Umbilical cord (tissue), 2 donors: ENCODE measurements around the gene LTBP4. TPM values are rescaled to one million over a fixed set of nuclear protein-coding genes. Genes with fewer than 3 reads are reported as not detected.
"Not testable (repeated sequence)": the region's sequence is repeated elsewhere in the genome, so short reads cannot be mapped to it uniquely, and the experiment has no call there.

ENCODE experiments used
- DNase-seq: peaks from one replicate; pipeline ENCODE4 v3.0.0-alpha.2; 2015; ENCODE audit warnings: low spot score
- total RNA-seq: library from RNA; depleted of rRNA; stranded (reverse); fragments of >200 nt; gene quantifications from one replicate; pipeline ENCODE4 v1.2.3, GENCODE V29; 2014; ENCODE audit warnings: low replicate concordance; ENCODE audit not compliant: insufficient read depth

LTBP4 gene
- total RNA-seq, 1 donor from 2014 or later: 92.7 TPM

DNA sequence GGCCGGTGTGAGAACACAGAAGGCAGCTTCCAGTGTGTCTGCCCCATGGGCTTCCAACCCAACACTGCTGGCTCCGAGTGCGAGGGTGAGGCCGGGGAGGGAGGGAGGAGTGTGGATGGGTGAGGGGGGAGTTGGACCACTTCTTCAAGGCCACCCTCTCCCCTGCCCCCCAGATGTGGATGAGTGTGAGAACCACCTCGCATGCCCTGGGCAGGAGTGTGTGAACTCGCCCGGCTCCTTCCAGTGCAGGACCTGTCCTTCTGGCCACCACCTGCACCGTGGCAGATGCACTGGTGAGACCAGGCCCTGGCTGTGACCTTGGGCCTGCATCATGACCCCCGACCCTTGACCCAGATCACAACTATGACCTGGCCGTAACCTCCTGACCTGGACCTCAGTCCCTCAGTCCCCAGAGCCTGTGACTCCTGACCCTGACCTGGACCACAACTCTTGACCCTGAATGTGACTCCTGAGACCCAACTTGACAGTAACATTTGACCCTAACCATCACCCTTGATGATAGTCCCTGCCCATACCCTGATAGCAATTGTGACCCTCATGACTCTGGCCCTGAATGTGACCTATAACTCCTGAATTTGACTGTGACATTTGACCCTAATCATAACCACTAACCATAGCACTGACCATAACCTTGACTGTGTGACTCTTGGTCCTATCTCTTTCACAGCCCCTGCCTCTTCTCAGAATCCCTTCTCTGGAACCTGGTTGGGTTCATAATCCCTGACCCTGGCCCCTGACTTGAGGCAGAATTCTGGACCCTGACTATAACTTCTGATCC, 10.9 kb downstream of the LTBP4 start:
- no peak for DNase-seq

DNA sequence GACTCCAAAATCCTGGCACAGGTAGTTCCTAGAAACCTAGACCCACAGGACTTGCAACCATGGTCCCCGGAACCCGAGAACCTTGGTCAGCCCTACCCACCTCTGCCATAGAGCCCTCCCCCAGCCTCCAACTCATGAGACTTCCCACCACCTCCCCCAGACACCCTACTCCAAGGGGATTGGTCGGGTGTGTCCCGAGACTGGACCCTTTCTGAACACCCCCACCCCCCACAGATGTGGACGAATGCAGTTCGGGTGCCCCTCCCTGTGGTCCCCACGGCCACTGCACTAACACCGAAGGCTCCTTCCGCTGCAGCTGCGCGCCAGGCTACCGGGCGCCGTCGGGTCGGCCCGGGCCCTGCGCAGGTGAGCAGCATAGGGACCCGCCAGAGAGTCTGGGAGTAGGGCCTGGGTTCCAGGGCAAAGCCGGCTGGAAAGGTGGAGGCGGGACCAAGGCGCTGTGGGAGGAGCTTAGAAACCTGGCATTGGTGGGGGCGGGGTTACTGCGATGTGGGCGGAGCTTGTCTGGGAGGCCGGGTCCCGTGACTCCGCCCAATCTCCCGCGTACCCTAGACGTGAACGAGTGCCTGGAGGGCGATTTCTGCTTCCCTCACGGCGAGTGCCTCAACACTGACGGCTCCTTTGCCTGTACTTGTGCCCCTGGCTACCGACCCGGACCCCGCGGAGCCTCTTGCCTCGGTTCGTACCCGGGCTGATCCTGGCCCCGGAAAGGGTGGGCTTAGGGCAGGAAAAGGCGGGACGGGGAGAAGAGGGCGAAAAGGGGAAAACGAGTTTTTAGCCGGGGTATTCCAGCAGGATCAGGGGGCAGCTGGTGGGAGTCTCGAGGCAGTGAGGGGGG, 11.9 kb downstream of the LTBP4 start:
- peak; percentile 59 for DNase-seq

DNA sequence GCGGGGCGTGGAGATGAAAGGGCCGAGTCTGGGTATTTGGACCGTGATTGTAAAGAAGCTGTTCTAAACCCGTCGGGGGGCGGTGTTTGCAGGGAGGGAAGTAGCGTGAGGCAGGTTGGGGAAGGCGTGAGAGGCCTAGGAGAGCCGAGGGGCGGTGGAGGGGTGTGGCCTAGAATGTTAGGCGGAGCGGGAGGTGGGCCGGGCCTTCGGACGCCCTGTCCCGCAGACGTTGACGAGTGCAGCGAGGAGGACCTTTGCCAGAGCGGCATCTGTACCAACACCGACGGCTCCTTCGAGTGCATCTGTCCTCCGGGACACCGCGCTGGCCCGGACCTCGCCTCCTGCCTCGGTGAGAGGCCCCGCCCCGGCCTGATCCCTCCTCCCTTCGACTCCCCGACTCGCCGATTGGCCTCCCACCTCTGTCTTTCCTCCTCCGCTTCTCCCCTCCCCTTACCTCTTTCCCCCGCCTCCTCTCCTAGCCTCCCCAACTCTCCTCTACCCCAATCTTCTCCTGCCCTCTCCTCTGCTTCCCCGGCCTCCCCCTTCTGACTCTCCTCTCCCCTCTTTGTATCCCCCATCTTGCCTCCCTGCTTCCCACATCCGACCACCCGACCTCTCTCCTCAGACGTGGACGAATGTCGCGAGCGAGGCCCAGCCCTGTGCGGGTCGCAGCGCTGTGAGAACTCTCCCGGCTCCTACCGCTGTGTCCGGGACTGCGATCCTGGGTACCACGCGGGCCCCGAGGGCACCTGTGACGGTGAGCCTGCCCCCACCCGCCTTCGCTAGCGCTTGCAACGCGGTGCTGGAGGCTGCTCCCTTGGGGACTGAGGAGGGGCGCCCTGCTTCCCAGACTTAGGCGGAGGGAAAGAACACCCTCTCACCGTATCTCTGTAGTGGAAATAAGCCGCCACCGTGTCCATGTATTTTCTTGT, 12.8 kb downstream of the LTBP4 start:
- peak; percentile 93 for DNase-seq

DNA sequence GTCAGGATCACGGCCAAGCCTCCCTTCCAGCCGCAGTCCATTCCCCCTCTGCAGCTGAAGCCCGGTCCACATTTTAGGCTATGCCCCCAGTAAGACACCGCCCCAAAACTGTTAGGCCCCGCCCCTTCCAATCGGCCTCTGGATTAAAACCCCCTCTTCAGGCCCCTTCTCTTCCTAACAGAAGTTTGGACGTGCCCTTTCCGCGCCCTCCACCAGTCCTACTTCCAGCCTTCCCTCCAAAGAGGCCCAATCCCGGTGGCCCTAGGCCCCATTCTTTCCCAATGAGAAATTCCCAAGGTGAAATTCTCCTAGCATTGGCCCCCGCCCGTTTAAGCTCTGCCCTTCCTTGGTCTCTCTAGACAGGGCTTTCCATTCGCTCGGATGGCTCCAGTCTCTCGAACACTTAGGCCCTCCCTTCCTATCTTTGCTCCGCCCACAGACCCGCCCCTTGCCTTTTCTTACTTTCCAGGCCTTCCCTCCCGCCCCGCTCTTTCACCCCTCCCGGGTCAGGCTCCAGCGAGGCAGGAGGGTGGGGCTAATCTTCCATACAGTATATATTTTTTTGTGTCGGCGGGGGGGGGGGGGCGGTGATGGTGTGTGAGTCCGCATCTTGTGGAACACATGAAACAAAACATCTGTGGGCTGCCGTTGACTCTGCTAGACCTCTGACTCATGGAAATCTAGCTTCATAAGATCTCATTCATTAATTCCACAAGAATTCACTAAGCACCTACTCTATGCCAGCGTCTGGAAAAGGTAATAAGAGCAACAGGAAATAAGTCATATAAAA, 13.6 kb downstream of the LTBP4 start:
- DNase-seq: peak; percentile 98

DNA sequence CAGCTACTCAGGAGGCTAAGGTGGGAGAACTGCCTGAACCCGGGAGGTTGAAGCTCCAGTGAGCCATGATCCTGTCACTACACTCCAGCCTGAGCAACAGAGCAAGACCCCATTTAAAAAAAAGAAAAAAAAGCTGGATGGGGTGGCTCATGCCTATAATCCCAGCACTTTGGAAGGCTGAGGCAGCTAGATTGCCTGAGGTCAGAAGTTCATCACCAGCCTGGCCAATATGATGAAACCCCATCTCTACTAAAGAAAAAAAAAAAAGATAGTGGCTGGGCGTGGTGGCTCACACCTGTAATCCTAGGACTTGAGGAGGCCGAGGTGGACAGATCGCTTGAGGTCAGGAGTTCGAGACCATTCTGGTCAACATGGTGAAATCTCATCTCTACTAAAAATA, 15.0 kb downstream of the LTBP4 start:
- DNase-seq: no peak

DNA sequence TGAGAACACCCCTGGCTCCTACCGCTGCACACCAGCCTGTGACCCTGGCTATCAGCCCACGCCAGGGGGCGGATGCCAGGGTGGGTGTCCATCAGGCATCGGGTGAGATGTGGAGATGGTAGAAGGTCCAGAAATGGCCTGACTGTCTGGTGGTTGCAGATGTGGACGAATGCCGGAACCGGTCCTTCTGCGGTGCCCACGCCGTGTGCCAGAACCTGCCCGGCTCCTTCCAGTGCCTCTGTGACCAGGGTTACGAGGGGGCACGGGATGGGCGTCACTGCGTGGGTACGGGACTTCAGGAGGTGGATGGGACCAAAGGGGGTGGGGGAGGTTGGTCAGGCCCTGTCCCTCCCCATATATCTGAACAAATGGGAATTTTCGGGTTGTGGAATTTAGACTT, 15.8 kb downstream of the LTBP4 start:
- no peak for DNase-seq

DNA sequence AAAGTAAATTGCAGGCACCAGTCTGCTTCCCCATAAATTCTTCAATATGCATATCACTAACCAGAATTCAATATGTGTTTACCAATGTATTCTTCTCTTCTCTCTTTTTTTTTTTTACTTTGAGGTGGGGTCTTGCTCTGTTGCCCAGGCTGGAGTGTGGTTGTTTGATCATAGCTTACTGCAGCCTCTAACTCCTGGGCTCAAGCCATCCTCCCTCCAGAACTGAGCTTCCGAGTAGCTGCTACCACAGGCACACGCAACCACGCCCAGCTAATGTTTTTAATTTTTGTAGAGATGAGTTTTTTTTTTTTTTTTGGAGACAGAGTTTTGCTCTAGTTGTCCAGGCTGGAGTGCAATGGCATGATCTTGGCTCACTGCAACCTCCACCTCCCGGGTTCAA, 16.8 kb downstream of the LTBP4 start:
- no peak for DNase-seq

DNA sequence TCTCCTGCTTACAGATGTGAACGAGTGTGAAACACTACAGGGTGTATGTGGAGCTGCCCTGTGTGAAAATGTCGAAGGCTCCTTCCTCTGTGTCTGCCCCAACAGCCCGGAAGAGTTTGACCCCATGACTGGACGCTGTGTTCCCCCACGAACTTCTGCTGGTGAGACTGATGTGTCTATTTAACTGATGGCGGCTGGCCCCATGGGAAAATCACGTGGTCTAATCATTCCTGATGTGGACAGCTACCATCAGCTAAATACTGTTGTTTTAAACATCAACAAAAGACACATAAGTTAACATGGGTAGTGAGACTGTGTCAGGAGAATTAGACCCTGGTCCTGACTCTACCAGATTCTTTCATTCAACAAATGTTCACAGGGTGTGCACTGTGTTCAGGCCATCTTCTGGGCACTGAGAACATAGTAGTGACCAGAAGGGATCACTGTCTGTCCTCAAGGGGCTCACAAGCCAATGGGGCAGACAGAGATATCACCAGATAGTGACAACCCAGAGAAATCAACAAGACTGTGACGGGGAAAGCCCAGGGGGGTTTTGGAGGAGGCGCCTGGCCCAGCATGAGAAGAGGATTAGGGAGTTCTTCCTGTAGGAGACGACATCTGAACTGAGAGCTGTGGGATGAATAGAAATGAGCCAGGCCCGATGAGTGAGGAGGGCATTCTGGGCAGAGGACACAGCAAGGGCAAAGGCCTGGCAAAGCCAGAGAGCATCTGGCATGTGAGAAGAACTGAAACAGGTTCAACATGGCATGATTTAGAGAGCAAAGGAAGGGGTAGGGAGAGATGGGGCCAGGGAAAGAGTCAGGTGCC, 18.4 kb downstream of the LTBP4 start:
- no peak for DNase-seq

DNA sequence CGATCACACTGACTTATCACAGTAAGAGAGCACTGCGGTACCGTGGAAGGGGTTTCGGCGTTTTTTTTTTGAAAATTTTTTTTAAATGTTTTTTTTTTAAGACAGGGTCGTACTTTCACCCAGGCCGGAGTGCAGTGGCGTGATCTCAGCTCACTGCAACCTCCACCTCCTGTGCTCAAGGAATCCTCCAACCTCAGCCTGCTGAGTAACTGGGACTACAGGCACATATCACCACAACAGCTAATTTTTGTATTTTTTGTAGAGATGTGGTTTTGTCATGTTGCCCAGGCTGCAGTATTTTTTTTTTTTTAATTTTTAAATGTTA, 19.0 kb downstream of the LTBP4 start:
- DNase-seq: no peak

DNA sequence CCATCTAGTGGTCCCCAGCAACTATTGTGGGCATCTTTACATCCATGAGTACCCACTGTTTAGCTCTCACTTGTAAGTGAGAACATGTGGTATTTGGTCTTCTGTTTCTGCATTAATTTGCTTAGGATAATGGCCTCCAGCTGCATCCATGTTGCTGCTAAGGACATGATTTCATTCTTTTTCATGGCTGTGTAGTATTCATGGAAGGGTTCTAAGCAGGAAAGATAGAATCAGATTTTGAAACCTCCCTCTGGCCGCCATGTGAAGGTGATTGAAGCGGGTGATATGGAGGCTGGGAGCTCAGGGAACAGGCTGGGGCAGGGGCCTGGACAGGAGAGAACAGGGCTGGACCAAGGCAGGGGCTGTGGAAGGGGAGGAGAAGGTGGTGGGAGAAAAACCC, 20.1 kb downstream of the LTBP4 start:
- DNase-seq: no peak

DNA sequence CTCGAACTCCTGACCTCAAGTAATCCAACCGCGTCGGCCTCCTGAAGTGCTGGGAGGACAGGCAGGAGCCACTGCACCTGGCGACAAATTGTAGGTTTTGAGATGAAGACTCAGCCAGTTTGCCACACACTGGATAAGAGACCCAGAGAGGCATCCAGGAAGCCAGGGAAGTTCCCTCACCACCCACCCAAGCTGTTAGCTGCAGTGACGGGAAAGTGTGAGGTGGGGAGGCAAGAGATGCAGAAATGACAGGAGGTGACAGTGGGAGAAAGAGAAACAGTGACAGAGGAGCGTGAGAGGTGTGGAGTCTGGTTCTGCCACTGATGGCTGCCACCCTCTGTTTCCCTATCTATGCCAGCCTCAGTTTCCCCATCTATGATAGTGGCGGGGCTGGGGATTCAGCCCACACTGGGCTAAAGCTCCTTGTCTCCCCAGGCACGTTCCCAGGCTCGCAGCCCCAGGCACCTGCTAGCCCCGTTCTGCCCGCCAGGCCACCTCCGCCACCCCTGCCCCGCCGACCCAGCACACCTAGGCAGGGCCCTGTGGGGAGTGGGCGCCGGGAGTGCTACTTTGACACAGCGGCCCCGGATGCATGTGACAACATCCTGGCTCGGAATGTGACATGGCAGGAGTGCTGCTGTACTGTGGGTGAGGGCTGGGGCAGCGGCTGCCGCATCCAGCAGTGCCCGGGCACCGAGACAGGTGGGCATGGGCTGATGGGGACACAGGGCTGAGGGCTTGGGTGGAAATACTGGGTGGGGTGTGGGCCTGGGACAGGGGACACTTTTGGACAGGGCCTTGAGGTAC, 21.0 kb downstream of the LTBP4 start:
- DNase-seq: no peak

DNA sequence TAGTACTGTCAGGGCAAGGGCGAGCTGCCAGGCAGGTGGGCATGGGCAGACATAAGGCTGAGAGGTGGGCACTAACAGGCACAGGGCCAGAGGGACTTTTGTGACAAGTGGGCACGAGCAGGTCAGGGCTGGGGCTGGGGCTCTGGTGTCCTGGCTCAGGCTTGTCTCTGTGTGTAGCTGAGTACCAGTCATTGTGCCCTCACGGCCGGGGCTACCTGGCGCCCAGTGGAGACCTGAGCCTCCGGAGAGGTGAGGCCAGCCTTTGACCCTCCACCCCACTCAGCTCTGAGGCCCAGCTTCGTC, 21.6 kb downstream of the LTBP4 start:
- DNase-seq: no peak

DNA sequence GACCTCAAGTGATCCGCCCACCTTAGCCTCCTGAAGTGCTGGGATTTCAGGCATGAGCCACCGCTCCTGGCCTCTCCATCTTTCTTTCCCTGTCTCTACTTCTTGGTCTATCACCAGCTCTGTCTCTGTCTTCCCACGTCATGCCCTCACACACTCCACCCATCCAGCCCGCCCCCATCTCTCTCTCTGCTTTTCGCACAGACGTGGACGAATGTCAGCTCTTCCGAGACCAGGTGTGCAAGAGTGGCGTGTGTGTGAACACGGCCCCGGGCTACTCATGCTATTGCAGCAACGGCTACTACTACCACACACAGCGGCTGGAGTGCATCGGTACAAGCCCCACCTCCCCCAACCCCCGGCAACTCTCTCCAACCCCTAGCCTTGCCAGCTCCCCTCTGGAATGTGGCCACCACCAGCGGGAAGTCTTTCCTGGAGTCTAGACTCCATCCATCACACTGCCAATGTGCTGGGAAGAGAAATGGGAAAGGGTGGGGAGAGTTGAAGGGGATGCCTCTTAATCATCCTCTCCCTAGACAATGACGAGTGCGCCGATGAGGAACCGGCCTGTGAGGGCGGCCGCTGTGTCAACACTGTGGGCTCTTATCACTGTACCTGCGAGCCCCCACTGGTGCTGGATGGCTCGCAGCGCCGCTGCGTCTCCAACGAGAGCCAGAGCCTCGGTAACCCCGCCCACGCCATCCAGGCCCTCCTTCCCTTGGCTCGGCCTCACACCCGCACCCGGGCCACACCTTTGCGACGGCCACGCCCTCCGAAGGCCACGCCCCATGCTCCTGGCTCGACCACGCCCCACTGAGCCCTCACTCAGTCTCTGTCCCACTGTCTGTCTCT, 22.5 kb downstream of the LTBP4 start:
- no peak for DNase-seq

DNA sequence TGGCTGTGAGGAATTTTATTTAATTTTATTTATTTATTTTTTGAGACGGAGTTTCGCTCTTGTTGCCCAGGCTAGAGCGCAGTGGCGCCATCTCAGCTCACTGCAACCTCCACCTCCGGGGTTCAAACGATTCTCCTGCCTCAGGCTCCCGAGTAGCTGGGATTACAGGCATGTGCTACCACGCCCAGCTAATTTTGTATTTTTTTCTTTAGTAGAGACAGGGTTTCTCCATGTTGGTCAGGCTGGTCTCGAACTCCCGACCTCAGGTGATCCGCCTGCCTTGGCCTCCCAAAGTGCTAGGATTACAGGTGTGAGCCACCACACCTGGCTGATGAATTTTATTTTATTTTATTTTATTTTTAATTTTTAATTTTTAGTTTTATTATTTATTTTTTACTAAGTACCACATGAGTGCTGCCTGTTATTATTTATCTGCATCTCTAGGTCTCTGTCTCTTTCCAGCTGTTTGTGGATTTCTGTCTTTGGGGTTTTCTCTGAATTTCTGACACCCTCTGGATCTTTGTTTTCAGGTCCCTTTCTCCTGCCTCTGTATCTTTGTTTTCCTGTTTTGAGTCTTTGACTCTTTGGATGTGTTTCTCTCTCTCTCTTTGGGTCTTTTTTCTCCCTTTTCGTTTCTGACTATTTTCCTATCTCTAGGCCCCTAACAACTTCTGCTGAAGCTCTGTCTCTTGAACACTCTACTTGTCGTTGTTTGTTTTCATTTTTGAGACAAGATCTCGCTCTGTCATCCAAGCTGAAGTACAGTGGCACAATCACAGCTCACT, 23.4 kb downstream of the LTBP4 start:
- not testable (repeated sequence) for DNase-seq

DNA sequence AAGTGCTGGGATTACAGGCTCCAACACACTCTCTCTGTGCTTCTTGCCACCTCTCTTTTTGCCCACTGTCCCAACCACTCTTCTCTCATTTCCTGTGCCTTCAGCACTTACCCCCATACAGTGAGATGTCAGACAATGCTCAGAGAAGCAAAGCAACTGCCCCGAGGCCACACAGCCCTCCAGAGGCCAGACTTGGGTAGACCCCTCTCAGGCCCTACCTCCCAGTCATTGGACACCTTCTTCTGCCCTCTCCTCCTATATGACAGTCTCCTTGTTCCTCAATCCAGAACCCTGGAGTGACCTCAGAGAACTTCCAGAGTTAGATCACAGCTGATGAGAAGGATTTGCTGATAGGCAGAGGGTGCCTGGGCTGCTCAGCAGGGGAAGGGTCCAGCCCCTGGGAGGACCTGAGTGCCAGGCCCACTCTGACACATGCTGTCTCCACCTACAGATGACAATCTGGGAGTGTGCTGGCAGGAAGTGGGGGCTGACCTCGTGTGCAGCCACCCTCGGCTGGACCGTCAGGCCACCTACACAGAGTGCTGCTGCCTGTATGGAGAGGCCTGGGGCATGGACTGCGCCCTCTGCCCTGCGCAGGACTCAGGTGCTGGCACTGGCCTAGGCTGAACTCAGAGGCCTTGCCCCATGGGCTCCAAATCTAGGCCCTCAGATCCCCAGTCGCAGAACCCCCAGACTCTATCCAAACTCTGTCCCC, 24.4 kb downstream of the LTBP4 start:
- DNase-seq: no peak

DNA sequence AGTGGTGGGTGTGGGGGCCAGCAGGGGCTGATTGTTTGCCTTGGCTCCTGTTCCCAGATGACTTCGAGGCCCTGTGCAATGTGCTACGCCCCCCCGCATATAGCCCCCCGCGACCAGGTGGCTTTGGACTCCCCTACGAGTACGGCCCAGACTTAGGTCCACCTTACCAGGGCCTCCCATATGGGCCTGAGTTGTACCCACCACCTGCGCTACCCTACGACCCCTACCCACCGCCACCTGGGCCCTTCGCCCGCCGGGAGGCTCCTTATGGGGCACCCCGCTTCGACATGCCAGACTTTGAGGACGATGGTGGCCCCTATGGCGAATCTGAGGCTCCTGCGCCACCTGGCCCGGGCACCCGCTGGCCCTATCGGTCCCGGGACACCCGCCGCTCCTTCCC, 25.7 kb downstream of the LTBP4 start:
- no peak for DNase-seq
